Stimulated activated effector memory CD8-positive, alpha-beta T cell treated with anti-CD3 and anti-CD28 coated beads, Interleukin-12 subunit alpha, Interleukin-12 subunit beta, amount 100 ng/mL, for 72 hours (primary cell): ENCODE results near the gene POLD2.

Experiments
- ATAC-seq: fragments of 150-1000 bp; cut with Tn5 transposase; 2 replicates; pipeline ENCODE4 v1.10.0; 2021
- DNase-seq, 2 donors: peaks; one replicate each; pipeline ENCODE4 v3.0.0; 2021 to 2022; ENCODE audit warnings: low spot score in 2 of 2
- H3K27ac Mint-ChIP-seq: one replicate; pipeline ENCODE4 v1.8.0; 2022; ENCODE audit warnings: mild to moderate bottlenecking, mixed read lengths
- H3K36me3 Mint-ChIP-seq: one replicate; pipeline ENCODE4 v1.8.0; 2022; ENCODE audit warnings: mild to moderate bottlenecking, mixed read lengths
- H3K4me1 Mint-ChIP-seq: one replicate; pipeline ENCODE4 v1.8.0; 2022; ENCODE audit warnings: mixed read lengths
- H3K4me3 Mint-ChIP-seq: one replicate; pipeline ENCODE4 v1.8.0; 2022; ENCODE audit warnings: mild to moderate bottlenecking, mixed read lengths
- H3K9me3 Mint-ChIP-seq: one replicate; pipeline ENCODE4 v1.8.0; 2022; ENCODE audit warnings: mixed read lengths

Gene POLD2

DNA sequence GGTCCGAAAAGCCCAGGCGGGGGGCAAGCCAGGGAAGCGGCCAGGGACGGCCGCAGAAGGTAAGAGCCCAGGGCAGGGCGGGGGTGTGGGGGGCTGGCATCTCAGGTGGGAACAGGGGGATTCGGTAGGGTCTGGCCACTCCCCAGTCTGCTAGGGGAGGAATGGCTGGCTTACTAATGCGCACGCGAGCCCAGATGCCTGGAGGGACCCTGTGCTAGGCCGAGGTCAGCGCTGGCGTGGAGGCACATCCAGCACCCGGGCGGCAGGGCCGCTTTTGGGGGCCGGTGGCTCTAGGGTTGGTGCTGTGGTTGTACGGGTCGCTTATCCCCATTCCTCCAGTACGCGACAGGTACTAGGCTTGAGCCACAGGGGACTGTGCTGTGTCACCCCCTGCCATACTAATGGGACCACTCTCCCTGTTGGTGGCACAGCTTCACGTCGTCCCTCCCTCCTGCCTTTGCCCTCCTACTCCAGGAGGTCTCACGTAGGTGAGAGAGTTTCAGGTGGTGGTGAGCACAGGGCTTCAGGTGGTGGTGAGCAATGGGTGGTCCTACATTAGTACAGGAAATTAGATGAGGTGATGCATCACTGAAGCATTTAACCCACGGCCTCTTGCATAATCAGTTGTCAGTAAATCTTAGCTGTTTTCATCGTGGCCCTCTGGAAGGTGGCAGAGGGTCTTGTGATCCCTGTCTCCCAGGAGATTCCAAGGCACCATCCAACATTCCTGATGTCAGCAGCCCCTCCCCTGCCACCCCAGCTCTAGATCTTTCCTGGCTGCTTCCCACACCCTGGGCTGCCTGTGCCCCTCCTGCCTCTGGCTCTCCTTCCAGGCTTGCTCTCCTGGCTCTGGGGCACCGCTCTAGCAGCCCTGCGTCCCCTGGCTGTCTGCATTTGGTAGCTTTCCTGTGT, 18.2 kb downstream of the POLD2 start:
- Mint-ChIP-seq H3K4me1 (peaks cover 20% of the 10 kb centered on the region), H3K27ac (peak overlapping the region; percentile 13), H3K4me3 (peak overlapping the region; percentile 47), H3K36me3 (peaks cover 7% of the 10 kb centered on the region), H3K9me3 (no peaks in the 10 kb centered on the region)
- peak; percentile 2 for ATAC-seq
- no peak for DNase-seq

GRCh38 chr7:44103923-44104859, 19.2 kb downstream of the POLD2 start, which contains the start of gene AEBP1:
AEBP1 (plus strand) TSS chr7:44104345; CDS start chr7:44104666, 321 bp downstream.
- peak within 1 kb of the TSS; percentile 55 for H3K4me3 Mint-ChIP-seq
- peak; percentile 39 for ATAC-seq
- no peak within 1 kb of the TSS for H3K27ac Mint-ChIP-seq
- H3K36me3 Mint-ChIP-seq = peaks cover 7% of the 10 kb centered on the region
- H3K9me3 Mint-ChIP-seq = no peaks in the 10 kb centered on the region
- DNase-seq = no peak
- H3K4me1 Mint-ChIP-seq = peaks cover 20% of the 10 kb centered on the region

GRCh38 chr7:44103566-44103922, 19.8 kb downstream of the POLD2 start:
- H3K9me3 Mint-ChIP-seq = no peaks in the 10 kb centered on the region
- peaks cover 6% of the 10 kb centered on the region for H3K36me3 Mint-ChIP-seq
- H3K4me1 Mint-ChIP-seq = peaks cover 20% of the 10 kb centered on the region
- DNase-seq = no peak
- peak overlapping the region; percentile 55 for H3K4me3 Mint-ChIP-seq
- ATAC-seq = no peak
- H3K27ac Mint-ChIP-seq = no peak overlapping the region

DNA sequence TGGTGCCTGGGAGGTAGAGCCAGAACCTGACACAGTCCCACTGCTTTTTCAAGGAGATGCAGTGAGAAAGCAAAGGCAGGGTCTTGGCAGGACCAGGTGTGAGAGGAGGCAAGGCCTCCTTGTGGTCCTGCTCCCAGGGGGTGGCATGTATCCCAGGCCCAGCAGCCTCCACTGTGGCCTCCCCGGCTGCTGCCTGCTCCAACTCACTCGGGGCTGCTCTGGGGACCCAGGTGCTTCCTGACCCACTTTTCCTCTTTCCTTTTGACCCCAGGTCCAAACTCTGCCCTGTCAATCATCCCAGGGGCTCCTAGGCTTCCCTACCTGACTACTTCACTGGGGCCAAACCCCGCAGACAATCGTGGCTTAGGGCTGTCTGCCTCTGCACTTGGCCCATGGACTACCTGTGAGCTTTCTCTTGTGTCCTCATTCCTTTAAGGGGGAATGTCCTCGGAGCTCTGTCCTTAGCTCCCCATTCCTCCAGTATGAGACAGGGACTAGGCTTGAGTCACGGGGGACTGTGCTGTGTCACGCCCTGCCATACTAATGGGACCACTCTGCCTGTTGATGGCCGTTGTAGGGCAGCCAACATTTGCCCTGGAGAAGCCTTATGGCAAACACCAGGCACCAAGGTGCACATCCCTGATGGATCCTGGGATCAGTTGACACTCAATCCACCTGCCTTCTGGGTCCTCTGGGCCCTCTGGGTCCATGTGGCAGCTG, 20.3 kb downstream of the POLD2 start:
- H3K9me3 Mint-ChIP-seq = no peaks in the 10 kb centered on the region
- DNase-seq = no peak
- H3K4me3 Mint-ChIP-seq = peak overlapping the region; percentile 55
- H3K4me1 Mint-ChIP-seq = peaks cover 20% of the 10 kb centered on the region
- no peak overlapping the region for H3K27ac Mint-ChIP-seq
- ATAC-seq = no peak
- peaks cover under 1% of the 10 kb centered on the region for H3K36me3 Mint-ChIP-seq

- no peak for DNase-seq
- Mint-ChIP-seq H3K4me3 (no peak overlapping the region), H3K9me3 (no peaks in the 10 kb centered on the region), H3K4me1 (peaks cover 22% of the 10 kb centered on the region), H3K27ac (no peak overlapping the region), H3K36me3 (no peaks in the 10 kb centered on the region)
- no peak for ATAC-seq
Measured at GRCh38 chr7:44101966-44102845, 21.1 kb downstream of the POLD2 start.

GRCh38 chr7:44101303-44101965, 21.9 kb downstream of the POLD2 start:
- Mint-ChIP-seq H3K4me1 (peaks cover 29% of the 10 kb centered on the region), H3K9me3 (no peaks in the 10 kb centered on the region), H3K36me3 (no peaks in the 10 kb centered on the region), H3K4me3 (no peak overlapping the region), H3K27ac (no peak overlapping the region)
- peak; percentile 3 for ATAC-seq
- DNase-seq = no peak

DNA sequence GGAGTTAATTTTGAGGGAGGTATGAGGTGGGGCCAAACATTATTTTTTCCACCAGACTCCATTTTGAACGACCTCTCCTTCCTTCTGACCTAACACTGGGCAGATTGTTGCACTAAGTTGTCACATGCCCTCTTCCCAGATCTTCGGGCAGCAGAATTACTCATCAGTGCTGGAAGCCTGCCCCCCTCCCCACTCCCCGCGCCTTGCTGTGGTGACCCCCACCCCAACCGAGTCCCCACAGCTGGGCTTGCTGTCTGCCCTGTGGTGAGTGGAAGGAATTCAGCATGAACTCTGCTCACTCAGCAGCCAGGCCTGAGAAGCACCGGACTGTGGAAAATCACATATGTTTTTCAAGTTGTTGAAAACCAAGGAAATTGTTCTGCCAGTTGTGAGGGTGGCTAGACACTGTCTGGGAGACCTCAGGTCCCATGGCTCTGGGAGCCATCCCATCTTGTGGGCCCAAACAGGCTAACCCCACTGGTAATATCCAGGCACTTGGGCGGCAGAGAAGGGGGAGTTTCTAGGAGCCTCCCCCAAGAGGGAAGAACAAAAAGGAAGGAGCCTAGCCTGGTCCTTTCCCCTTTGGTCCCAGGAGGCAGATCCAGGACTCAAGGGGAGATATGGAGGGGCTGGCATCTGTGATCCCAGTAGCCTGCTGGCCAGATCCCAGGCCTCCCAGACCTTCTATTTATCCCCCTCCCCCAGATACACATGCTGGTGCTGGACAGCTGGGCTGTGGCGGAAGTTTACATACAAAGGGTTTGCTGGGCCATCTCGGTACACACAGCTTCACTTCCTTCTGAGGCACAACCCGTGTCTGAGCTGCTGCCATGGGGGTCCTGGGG, 22.7 kb downstream of the POLD2 start:
- Mint-ChIP-seq H3K4me1 (peaks cover 26% of the 10 kb centered on the region), H3K9me3 (no peaks in the 10 kb centered on the region), H3K27ac (no peak overlapping the region), H3K4me3 (no peak overlapping the region), H3K36me3 (no peaks in the 10 kb centered on the region)
- ATAC-seq (no peak), DNase-seq (no peak)

DNA sequence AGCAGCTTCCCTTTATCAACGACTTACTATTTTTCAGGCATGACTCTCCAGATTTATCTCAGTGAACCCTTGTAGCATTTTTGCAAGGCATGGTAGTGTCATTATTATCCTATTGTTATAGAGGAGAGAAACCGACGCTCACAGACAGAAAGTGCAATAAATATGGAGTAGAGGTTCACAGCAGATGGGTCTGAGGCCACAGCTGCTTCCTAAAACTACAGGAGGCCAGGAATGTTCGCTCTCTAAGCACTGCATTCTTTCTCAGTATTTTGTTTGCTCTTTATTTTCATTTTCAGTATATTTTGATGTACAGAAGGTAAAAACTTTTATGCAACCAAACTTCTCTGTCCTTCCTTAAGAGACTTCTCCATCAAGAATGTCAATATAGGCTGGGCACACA, 23.7 kb downstream of the POLD2 start:
- no peaks in the 10 kb centered on the region for H3K36me3 Mint-ChIP-seq
- ATAC-seq = no peak
- H3K4me3 Mint-ChIP-seq = no peak overlapping the region
- H3K9me3 Mint-ChIP-seq = no peaks in the 10 kb centered on the region
- no peak overlapping the region for H3K27ac Mint-ChIP-seq
- H3K4me1 Mint-ChIP-seq = peaks cover 18% of the 10 kb centered on the region
- DNase-seq = no peak

DNA sequence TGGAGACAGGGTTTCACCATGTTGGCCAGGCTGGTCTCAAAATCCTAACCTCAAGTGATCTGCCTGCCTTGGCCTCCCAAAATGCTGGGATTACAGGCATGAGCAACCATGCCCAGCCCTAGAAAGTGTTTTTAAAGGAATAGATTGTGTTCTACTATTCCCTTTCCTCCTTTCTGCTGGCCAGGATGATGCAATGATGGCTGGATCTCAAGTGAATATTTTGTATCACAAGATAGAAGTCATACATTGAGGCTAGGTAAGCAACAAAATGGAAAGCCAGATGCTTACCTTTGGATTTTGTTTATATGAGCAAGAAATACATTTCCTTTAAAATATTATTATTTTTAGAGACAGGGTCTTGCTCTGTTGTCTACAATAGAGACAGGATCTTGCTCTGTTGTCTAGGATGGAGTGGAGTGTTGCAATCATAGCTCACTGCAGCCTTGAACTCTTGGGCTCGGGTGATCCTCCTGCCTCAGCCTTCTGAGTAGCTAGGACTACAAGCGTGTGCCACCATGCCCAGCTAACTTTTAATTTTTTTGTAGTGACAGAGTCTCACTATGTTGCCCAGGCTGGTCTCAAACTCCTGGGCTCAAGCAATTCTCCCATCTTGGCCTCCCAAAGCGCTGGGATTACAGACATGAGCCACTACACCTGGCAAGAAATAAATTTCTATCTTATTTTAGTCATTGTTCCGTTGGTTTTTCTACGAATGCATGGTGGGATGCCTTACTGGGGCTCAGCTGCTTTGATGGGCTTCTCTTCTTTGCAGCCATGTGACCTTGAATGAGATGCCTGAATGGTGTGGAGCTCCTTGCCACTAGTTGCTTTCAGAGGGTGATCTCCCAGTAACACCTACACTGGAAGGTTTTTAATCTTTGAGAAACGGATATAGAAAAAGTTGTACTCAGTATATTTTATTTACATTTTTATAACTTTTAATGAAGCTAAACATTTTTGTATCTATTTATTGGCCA, 25.0 kb downstream of the POLD2 start:
- no peak for DNase-seq
- Mint-ChIP-seq H3K4me1 (peaks cover 16% of the 10 kb centered on the region), H3K36me3 (no peaks in the 10 kb centered on the region), H3K4me3 (no peak overlapping the region), H3K9me3 (no peaks in the 10 kb centered on the region), H3K27ac (no peak overlapping the region)
- ATAC-seq = no peak

DNA sequence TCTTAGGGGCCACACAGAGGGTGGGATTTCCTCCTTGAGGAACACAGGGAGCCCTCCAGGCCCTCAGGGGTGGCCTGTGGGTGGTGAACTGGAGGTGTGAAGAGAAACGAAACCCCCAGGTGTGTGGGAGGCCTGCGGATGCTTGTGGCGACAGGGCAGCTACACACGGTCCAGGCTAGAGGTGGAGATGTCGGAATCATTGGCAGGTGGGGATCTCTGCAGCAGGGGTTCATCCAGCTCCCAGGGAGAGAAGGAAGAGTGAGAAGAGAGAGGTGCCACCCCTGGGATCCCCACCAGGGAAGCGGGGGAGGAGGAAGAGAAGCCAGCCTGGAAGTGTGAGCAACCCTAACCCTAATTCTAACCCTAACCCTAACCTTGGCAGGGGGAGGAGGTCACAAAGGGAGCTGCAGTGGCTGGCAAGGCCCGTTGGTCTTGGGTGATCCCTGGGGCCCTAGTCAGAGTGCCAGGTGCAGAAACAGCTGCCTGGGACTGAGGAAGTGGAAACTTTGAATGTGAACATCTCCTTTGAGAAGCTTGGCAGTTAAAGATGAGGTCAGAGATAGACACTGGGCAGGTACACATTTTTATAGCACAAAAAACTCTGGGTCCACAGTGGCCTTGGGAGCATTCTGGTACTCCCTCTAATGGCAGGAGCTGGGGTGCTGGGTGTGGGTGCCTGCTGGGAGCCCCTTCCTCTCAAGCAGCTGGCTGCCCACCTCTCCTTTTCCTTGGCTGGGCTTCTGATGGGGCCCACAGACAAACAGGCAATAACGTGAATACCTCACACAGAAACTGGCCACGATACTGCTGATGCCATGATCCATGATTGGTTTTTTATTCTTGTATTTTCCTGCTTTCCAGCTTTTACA, 26.1 kb downstream of the POLD2 start:
- Mint-ChIP-seq H3K27ac (peak overlapping the region; percentile 41), H3K9me3 (no peaks in the 10 kb centered on the region), H3K4me1 (peaks cover 10% of the 10 kb centered on the region), H3K4me3 (no peak overlapping the region), H3K36me3 (no peaks in the 10 kb centered on the region)
- DNase-seq = no peak
- peak; percentile 49 for ATAC-seq

DNA sequence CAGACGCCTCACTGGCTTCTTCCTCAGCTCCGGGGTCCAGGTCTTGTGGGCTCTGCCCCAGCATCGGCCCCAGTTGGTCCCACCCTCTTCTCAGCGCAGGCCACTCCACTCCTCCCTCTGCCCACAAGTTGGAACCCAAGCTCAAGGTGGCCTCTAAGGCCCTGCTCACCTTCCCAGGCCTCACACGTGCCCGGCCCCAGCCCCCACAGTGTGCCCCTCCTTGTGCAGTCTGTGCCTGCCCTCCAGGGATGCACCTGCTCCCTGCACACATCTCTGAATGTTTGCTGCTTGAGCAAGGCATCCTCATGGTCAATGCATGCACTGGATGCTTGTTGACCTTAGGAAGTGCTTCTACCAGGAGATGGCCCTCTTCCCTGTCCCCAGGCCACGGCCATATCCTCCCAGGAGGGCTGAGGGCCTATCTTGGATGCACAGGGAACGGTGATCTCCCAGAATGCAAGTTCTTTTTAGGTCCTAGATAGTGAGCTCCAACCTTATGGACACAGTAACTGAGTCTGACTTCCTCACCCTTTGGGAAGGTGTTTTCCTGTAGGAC, 26.9 kb downstream of the POLD2 start:
- Mint-ChIP-seq H3K36me3 (no peaks in the 10 kb centered on the region), H3K4me1 (peaks cover 10% of the 10 kb centered on the region), H3K4me3 (no peak overlapping the region), H3K9me3 (no peaks in the 10 kb centered on the region), H3K27ac (peak overlapping the region; percentile 41)
- DNase-seq = no peak
- ATAC-seq = no peak
